GM23338 (cell line): ENCODE data around the gene DYNC2H1.

Experiments used
- CREB1 ChIP-seq: fragments of 250-450 bp; sonication (Bioruptor Pico); IDR thresholded peaks from 2 replicates; pipeline ENCODE4 v1.5.0; 2020; ENCODE audit warnings: low read depth, mild to moderate bottlenecking, moderate library complexity
- CTCF ChIP-seq, 2 experiments: fragments of 200-600 bp in 1 of 2; sonication (generic) in 1 of 2; conservative IDR thresholded peaks; 2 replicates each; pipeline versions ENCODE4 v1.5.1 to v1.6.1; 2016 to 2017; ENCODE audit warnings: antibody characterized with exemption in 2 of 2, low read depth in 2 of 2, mild to moderate bottlenecking in 2 of 2, moderate library complexity in 1 of 2

DNA sequence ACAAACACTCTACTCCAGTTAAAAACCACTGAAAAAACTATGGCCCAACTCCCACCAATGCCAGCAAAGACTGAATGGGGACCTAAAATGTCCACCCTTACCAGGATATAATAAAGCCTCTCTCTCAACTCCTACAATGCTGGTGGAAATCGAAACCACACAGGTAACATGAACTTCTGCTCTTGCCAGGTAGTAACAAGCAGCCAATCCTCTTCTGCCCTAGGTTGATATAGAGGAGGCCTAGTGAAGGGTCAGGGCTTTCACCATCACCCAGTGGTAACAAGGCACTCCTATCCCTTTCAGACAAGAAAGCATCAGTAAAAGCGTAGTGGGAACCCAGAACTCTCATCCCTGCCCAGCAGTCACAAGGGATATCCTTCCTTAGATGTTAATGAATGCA is 39.9 kb upstream of the DYNC2H1 start:
- TF ChIP-seq CTCF (conservative IDR thresholded peaks at IDR 0.05; ENCODE audit: low read depth in 2 of 2), result no peak
- no peak for TF ChIP-seq CREB1 (CRISPR knock-in tag)
